HG03039 (cell line): ENCODE results near the gene NTM.

Source experiments
- ATAC-seq: cut with Tn5 transposase; IDR thresholded peaks from one replicate; pipeline ENCODE4 v1.9.1; 2021; ENCODE audit warnings: mild to moderate bottlenecking, moderate library complexity; ENCODE audit not compliant: unreplicated experiment

The NTM gene

DNA sequence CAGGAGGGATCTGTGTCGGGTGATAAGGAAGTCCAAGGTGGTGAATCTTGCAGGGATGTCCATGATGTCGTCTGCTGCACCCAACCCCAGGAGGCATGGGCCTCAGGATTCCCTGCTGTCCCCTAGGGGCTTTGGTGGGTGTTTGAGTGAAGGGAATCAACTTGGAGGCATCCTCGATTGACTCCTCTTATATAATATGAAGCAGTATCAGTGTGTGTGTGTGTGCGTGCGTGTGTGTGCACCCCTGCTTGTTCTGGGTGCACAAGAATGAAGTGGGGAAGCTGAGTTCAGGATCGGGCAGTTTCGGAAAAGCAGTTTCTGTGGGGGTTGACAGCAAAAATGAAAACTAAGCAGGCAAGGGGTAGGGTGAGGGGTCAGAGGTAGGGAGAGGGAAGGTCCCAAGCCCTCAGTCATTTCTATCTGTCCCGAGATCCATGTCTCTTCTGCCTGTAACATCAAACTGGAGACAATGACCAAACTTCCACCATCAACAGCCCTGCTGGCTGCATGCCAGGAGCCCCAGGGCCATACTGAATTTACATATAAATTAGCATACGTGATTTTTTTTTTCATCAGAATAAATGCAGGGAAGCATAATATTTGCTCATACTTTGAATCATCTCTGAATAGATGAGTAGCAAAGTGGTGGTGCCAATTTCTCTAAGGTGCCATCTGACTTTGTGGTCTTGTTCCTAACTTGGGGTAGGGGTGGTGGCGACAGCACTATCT is 2.0 kb downstream of the NTM start:
- no peak for ATAC-seq

DNA sequence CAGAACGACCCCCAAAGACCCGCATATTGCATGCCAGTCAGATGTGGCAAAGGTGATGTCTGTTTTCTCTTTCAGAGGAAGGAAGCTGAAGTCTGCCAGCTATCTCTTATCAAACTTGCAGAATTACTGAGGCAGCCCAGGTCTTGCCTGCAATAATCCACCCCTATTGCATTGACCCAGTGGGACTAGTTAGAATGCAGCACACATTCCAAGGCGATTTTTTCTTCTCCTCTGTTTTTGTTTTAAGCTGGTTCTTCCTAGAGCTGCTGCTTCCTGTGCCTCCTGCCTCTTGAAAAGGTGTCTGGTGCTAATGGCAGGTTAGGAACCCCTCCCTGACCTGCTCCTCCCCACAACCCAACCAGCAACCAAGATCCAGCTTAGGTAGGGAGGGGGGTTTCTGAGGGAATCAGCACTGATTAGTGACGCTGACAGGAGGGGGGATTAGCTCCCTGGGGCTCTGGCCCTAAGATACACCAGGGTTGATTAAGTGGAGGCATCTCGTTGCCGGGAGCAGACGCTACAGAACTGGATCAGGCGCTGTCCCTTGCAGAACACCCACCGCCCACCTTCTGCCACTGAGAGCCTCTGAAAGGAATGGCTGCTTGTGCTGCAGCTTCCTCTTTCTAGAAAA is 2.8 kb downstream of the NTM start:
- no peak for ATAC-seq

DNA sequence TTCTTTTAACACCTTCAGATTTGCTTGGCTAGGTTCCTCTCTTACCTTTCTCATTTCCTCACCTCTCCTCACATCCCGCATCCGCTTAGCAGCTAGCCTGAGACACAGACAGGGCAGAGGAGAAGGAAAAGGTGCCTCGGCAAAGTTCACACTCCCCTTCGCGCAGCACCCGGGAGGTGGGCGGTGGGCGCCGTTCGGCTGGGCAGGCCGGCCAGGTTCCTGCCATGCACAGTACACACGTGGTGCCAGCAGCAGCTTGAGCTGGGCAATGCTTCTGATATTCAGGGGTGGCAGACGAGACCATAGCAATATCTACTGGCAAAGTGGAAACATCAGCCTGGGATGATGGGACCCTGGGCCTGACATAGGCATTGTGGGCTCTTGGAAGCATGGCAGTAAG is 3.3 kb downstream of the NTM start:
- no peak for ATAC-seq

DNA sequence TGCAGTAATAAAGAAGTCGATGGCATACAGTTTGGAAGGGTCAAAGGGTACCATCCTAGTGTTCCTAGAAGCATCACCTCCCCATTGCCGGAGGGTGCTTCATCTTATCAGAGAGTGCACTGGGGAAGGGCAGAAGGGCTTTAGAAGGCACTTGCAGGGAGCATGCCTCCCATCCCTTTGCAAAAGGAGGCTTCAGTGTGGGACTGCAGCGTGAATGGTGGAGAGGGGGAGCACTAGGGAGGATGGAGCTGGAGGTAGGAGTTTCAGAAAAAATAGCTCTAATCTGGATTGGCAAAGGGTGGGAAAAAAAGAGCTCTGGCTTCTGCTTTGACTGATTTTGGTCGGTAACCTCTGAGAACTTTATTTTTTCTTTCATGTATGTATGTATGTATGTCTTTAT is 5.0 kb downstream of the NTM start:
- no peak for ATAC-seq

DNA sequence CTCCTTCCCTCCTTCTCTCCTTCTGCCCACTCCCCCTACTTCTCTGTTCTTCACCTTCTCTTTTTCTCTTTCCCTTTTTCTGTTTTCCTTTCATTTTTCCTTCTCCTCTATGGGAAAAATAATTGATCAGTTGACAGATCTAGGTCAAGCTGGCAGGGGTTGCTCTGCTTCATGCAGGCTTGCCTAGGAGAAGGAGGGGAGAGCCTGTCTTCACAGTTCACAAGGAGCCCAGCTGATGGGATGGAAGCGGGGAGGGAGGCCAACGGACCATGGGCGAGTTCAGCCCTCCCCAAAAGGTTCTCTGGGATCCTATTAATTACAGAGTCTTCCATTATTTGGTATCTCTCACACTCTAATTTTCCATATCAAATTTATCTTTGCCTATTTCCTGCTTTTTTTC is 5.5 kb downstream of the NTM start:
- no peak for ATAC-seq

DNA sequence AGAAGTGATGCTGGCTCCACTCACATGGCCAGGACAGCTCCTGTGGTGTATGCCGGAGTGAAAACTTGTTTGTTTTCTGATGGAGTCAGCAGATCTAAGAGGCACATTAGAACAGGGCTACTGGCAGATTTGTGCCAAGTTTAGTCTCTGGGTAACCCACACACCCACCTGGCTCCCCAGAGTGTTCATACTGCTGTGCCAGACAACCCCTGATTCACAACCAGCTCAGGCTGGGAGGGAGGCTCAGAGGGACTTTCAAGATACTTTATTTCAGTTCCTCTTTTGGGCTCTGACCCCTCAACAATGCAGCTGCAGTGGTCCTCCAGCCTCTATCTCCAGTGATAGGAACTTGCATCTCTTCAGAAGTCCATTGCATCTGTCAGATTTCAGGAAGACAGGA is 8.5 kb downstream of the NTM start:
- peak; percentile 74 for ATAC-seq

DNA sequence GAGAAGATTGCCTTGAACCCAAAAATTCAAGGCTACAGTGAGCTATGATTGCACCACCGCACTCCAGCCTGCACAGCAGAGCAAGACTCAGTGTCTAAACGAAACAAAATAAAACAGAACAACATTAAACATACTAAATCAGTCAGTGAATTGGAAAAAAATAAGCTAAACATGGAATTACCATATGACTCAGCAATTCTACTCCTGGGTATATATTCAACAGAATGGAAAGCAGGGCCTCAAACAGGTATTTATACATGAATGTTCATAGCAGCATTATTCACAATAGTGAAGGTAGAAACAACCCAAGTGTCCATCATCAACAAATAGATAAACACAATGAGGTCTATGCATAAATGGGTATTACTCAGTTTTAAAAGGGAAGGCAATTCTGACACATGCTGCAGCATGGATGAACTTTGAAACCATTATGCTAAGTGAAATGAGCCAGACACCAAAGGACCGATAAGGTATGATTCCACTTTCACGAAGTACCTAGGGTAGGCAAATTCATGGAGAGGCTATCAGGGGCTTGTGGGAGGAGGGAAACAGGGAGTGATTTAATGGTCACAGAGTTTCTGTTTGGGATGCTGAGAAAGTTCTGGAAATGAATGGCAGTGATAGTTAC is 15.5 kb downstream of the NTM start:
- no peak for ATAC-seq

DNA sequence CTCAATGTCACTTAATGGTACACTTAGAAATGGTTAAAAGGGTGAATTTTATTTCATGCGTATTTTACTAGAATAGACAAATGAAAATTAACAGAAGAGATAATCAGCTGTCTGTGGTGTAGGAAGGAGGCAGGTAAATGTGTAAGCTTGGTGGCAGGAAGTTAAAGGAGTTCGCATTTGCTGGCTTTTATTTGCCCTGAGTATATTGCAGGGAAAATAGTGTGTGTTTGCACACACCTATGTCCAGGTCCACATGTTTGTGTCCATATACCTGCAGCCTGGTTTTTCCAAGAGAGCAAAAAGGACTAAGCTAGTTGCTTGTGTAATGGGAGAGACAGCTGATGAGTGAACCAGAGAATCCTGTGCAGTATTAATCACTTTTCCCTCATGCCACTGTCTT is 16.0 kb downstream of the NTM start:
- ATAC-seq: no peak

DNA sequence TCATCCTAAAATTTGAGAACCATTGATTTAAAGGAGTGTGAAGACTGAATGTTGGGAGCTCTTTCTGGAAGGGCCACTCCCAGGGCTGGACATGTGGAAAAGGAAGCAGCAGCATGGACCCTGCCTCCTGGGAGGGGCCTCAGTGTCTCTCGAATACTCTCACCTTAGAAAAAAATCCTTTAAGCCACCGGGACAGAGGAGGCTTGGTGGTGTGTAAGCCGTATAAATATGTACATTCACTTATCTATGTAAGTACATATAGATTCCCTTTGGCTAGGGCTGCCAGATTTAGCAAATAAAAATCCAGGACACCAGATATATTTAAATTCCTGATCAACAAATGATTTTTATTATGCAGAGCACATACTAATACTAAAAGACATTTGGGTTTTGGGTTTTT is 17.6 kb downstream of the NTM start:
- ATAC-seq: no peak

DNA sequence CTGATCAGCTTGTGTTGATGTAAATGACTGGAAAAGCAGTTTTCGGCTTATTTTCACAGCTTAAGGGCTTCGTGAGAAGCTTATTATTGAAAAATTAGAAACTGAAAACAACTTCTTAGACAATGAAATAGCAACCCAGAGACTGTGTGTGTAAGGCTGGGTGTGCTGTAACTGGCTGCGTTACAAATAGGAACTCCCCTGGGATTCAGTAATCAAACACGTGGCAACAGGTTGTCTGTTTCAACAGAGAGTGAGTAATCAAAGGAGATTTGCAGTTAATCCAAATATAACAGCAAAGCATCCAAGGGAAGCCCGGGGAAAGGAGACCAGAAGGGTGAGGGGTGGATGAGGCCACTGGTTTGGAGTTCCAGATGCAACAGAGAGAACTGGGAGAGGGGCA is 19.2 kb downstream of the NTM start:
- ATAC-seq: no peak

DNA sequence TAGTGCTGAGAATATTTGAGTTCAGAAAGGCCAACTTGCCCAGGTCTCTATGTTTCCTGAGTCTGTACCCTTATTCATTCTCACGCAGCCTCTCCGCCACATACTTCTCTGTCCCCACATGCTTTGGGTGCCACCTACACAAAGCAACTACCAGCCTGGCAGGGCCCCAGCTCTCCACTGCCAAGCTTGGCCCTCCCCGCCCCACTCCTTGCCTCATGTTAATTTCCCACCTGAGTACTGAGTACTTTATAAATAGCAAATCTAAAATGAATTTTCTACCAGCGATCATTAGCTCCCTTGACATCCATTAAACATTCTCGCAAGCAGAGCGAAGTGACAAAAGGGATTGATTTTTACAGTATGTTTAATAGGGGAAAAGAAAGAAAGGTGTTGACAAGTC is 20.8 kb downstream of the NTM start:
- no peak for ATAC-seq

DNA sequence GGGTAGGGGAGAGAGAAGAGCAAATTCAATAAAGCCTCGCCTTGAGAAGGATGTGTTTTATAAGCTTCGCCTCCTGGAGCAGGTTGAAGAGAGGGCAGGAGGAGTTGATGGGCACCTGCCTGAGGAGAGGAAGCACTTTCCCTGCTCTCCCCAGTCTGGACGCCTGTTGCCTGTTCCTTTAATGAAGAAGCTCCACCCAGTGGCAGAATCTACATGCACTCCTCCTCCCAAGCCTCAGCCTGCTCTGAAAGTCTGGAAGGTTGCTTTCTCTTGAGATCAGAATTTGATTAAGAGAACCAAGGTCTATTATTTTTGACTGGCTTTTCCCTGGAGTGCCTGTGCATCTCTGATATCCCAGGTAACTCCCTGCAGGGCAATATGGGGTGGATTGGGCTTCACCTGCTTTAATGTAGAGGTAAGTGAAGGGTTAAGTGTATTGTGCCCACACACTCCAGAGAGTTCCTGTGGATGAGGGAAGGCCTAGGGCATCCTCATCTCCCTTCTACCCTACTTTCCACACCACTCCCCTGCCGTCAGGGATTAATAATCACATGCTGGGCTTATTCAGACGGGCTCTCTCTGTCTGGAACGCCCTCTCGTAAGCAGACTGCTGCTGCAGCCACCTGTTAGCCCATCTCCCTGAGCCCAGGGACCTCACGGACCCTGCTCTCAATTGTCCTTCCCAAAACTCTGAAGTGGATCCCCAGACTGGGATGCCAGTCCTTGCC is 22.3 kb downstream of the NTM start:
- no peak for ATAC-seq

DNA sequence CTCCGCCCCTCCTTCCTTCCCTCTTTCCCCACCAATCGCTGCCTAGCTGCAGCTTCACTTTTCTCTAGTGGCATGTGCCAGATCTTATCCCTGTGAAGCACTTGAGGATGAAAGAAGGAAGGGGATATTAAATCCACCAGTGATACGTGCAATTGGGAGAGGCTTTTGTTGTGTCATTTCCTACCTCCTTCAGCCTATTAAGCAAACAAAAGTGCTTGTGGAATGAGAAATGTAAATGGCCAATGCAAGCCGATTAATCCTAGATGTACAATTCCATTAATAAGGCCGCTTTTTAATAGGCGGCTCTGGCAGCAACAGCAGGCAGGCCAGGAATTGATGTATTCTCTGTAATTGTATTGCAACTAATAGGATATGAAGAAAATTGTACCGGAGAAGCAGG is 23.3 kb downstream of the NTM start:
- ATAC-seq: no peak

DNA sequence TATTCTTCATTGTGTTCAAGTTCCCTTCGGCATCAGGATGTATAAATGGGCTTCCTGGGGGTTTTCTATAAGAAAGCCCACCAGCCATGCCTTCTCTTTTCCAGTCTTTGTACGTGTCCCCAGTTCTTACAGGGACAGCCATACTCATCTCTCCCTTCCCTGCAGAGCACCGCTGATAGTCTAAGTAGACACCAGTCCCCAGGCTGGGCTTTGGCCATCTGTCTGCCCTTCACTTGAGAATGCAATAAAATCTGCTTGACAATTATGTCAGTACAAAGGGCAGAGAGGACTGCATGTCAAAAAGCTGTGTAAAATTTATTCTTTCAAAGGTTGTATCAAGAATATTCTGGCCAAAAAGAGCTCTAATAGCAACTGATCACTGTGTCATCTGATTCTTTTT is 27.3 kb downstream of the NTM start:
- ATAC-seq: no peak

DNA sequence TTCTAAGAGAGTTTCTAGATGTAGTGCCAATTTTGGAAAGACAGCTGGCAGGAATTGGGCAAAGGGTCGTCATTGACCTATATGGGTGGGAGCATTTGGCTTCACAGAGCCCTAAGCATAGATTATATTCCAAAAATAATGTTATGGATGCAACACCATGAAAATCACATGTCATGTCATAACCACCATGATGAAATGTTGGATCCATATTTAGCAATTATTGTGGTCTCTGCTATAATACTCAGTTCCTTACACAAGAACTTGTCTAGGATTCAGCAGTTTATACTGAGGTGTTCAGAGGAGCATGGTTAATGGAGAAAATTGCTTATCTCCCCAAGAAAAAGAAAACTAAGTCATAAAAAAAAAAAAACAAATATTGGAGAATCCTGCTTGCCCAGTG is 31.6 kb downstream of the NTM start:
- ATAC-seq: no peak

DNA sequence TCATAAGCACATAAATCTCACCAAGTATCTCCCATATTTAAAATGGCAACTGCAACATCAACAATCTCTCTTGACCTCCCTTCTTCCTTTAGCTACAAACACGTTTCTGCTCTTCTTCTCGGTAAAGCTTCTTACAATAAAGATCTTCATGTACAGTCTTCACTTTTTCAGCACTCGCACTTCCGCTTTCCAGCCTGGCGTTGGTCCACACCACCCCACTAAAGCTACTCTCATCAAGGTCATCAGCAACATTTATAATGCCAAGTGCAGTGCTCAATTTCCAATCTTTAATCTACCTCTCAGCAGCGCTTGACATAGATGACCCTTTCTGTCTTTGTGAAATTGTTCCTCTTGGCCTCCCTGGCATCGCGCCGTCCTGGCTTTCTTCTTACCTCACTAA is 33.6 kb downstream of the NTM start:
- ATAC-seq: no peak

DNA sequence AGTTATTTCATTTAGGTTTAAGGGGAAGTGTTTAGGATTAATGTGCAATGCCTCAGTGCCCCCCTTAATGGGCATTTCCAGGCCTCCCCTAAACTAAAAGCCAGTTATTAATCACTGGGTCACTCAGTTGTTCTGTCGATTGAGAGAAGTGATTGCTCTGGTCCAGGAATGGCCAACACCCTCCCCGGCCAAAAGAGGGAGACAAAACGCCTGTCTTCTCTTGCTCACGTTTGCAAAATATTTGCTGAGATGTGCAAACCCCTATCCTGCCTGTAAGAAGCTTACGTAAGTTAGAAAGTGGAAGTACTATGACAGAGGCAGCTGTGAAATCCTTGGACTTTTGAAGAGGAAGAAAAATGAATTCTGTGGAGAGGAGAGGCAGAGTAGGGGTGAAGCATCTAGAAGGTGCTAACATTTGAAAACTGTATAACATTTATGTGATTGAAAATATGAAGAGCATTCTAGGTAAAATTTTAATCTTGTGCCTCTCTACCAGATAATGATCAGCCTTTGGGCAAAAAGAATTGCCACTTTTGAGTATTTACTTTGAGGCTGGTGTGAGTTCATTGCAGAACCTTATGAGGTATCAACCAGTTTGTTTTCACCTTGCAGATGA is 37.7 kb downstream of the NTM start:
- no peak for ATAC-seq

DNA sequence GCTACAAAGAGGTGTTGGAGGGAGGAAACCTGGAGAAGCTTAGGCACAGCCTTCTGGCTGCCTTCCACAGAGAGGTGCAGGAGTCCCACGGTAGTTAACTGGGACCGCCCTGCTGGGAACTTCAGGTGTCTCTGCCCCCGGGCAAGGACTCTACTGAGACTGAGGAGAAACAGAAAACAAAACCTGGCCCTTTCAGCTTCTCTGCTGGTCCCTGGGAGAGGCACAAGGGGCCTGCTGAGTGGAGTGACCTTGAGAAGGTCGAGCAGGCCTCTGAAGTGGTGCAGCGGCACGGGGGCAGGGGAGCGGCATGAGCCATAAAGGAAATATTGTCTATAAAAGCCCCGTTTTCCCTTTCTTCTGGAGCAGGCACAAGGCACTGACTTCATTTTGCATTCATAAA is 38.9 kb downstream of the NTM start:
- no peak for ATAC-seq

DNA sequence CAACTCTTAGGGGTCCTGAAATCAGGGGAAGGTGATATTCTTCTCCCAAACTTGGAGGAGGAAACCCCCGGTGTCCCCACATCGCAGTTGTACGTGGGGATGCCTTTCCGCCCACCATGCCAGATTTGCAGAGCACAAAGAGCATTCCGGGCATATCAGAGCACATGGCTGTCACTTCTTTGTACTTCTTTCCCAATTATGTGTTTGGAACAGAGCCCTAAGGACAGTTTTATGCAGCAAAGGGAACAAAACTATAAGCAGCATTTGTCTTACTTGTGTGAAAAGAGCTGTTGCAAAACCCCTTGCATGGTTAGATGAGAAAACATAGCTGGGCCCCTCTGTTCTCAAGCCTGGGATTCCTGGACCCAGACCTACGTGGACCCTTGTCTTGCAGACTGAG is 41.2 kb downstream of the NTM start:
- ATAC-seq: no peak

DNA sequence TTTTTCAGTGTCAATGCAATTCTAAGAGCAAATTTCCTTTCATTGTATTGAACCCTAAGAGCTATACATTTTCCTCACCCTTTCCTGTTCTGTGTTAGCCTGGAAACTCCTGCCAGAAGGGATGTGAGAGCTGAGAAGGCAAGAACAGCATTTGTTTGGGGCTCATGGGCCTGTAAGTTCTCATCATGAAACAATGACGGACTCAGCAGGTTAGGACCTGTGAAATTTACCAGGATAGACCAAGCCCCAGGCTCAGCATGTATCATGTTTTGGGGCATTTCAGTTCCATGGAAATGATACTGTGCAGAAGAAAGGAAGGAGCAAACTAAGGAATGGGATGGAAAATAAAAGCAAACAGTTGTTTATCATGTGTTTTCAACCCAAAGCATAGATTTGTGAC is 41.6 kb downstream of the NTM start:
- ATAC-seq: no peak

DNA sequence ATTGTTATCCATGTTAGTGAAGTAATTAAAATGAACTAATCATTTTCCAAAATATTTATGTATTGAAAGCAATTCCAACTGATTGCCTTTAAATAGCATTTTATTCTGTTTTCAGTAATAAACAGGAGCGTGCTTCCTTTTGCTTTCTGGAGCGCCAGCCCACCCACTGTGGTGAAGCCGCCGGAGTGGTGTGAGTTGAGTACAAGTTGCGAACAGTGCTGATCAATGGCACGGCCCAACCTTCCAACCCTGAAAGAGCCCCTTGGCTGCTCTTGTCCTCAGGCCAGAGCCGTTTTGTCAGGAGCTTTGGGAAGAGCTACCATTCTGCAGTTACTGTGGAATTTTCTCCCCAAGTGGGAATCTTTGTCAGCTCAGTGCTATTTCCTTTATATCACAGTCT is 42.8 kb downstream of the NTM start:
- no peak for ATAC-seq
